OCI-LY1 (cell line): ENCODE measurements around the gene COX7A1.

Experiments used
- EZH2 ChIP-seq: fragments of 200-600 bp; sonication (generic), shearing (Covaris generic); IDR thresholded peaks from 2 replicates; pipeline ENCODE4 v1.8.0; 2017; ENCODE audit warnings: borderline replicate concordance, mixed run types, mild to moderate bottlenecking, antibody characterized with exemption, low read length, moderate library complexity, mixed read lengths
- TF ChIP-seq, protein P1 (sequence below): fragments of 200-600 bp; sonication (generic), shearing (Covaris generic); IDR thresholded peaks from 2 replicates; pipeline ENCODE4 v1.5.1; 2017; ENCODE audit warnings: mild to moderate bottlenecking, antibody characterized with exemption, low read length, moderate library complexity, mixed read lengths

DNA sequence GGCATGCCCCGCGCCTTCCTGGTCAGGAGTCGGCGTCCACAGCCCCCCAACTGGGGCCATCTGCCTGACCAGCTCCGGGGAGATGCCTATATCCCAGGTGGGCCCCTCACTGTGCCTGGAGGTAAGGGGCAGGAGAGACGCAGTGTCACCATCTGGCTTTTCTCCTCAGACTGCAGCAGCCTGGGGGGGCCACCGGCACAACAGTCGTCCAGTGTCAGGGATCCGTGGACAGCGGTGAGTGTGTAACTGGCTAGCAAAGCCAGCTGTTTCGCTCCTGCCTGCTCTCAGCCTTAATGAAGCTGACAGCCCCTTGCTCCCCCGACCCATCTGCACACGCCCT, 41.1 kb downstream of the COX7A1 start:
- TF ChIP-seq, protein P1, sequence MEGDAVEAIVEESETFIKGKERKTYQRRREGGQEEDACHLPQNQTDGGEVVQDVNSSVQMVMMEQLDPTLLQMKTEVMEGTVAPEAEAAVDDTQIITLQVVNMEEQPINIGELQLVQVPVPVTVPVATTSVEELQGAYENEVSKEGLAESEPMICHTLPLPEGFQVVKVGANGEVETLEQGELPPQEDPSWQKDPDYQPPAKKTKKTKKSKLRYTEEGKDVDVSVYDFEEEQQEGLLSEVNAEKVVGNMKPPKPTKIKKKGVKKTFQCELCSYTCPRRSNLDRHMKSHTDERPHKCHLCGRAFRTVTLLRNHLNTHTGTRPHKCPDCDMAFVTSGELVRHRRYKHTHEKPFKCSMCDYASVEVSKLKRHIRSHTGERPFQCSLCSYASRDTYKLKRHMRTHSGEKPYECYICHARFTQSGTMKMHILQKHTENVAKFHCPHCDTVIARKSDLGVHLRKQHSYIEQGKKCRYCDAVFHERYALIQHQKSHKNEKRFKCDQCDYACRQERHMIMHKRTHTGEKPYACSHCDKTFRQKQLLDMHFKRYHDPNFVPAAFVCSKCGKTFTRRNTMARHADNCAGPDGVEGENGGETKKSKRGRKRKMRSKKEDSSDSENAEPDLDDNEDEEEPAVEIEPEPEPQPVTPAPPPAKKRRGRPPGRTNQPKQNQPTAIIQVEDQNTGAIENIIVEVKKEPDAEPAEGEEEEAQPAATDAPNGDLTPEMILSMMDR = no peak
- no peak for TF ChIP-seq EZH2
